LNCaP clone FGC (cell line): ENCODE measurements around the gene LUC7L.

Experiments used
- DNase-seq: peaks from one replicate; pipeline ENCODE4 v3.0.0-alpha.2; 2011; ENCODE audit warnings: low read depth
- H3K4me3 ChIP-seq: 2 replicates; pipeline ENCODE4 v1.5.1; 2011; ENCODE audit warnings: mild to moderate bottlenecking, low read depth, low read length, control low read depth
- CTCF ChIP-seq: IDR thresholded peaks from 2 replicates; pipeline ENCODE4 v1.5.1; 2012; ENCODE audit warnings: mild to moderate bottlenecking; ENCODE audit not compliant: control insufficient read depth, insufficient read depth; ENCODE audit errors: extremely low read depth

Gene LUC7L

GRCh38 chr16:183005-183404 is 46.2 kb downstream of the LUC7L start:
- no peak for TF ChIP-seq CTCF
- H3K4me3 ChIP-seq: no peak overlapping the region
- DNase-seq: no peak

- TF ChIP-seq CTCF: peak; percentile 90
- no peak for DNase-seq
- H3K4me3 ChIP-seq: no peak overlapping the region
Observed at GRCh38 chr16:181565-182021, 47.7 kb downstream of the LUC7L start.

- peak; percentile 43 for DNase-seq
- peak; percentile 45 for TF ChIP-seq CTCF
- H3K4me3 ChIP-seq: peak overlapping the region; percentile 49
Observed at GRCh38 chr16:180681-181564, 48.3 kb downstream of the LUC7L start.

- H3K4me3 ChIP-seq: peak within 1 kb of the TSS; percentile 49
- peak; percentile 59 for TF ChIP-seq CTCF
- DNase-seq: no peak
Observed at GRCh38 chr16:180101-180675, 49.1 kb downstream of the LUC7L start, which contains the start of gene HBQ1. Gene HBQ1 (plus strand): TSS chr16:180459. CDS start chr16:180487, 28 bp downstream.

GRCh38 chr16:179211-180092 is 49.8 kb downstream of the LUC7L start:
- DNase-seq: no peak
- H3K4me3 ChIP-seq: peak overlapping the region; percentile 49; the same call in 1 of the 2 replicates
- TF ChIP-seq CTCF: no peak

- no peak for DNase-seq
- no peak for TF ChIP-seq CTCF
- H3K4me3 ChIP-seq: no peak overlapping the region
Observed at GRCh38 chr16:178668-179015, 50.6 kb downstream of the LUC7L start.
